Mesodermal cell (in vitro differentiated cells): Measurements from ENCODE around the gene ARID5B.
A peak's percentile ranks its signal among the peaks of the same experiment; 100 is the strongest.

Source experiments
- H3K27ac ChIP-seq: 2 replicates; pipeline ENCODE4 v1.7.0; 2013; ENCODE audit warnings: mild to moderate bottlenecking, low read depth, low read length, moderate library complexity; ENCODE audit not compliant: severe bottlenecking
- H3K36me3 ChIP-seq: 2 replicates; pipeline ENCODE4 v1.7.1; 2013; ENCODE audit warnings: mild to moderate bottlenecking, low read length, moderate library complexity; ENCODE audit not compliant: control insufficient read depth, insufficient read depth
- H3K4me1 ChIP-seq: one replicate; pipeline ENCODE4 v1.7.1; 2013; ENCODE audit warnings: mild to moderate bottlenecking, low read length; ENCODE audit not compliant: insufficient read depth, control insufficient read depth, poor library complexity, severe bottlenecking
- H3K4me3 ChIP-seq: 2 replicates; pipeline ENCODE4 v1.7.0; 2013; ENCODE audit warnings: low read length, control low read depth, mild to moderate bottlenecking; ENCODE audit not compliant: insufficient read depth, poor library complexity, severe bottlenecking; ENCODE audit errors: extremely low read depth
- H3K9me3 ChIP-seq: 2 replicates; pipeline ENCODE4 v1.7.1; 2013; ENCODE audit warnings: mild to moderate bottlenecking, low read length, moderate library complexity; ENCODE audit not compliant: control insufficient read depth
- WGBS, 2 experiments: methylation state at CpG; one replicate each; pipeline ENCODE4 v1.1.5; 2013; ENCODE audit warnings: missing lambda C conversion rate in 2 of 2; ENCODE audit not compliant: insufficient coverage in 2 of 2; 5-methylcytosine and 5-hydroxymethylcytosine counted together

ARID5B gene

GRCh38 chr10:62085821-62086220 lies 184.3 kb downstream of the ARID5B start:
- H3K27ac ChIP-seq = no peak overlapping the region
- peaks cover 23% of the 10 kb centered on the region for H3K4me1 ChIP-seq
- H3K4me3 ChIP-seq = no peak overlapping the region
- H3K36me3 ChIP-seq = peaks cover 55% of the 10 kb centered on the region
- WGBS, 2 experiments = 100% methylated on average over 1 to 2 of the region's 2 CpGs
- H3K9me3 ChIP-seq = no peaks in the 10 kb centered on the region

GRCh38 chr10:62087329-62087728 lies 185.8 kb downstream of the ARID5B start:
- no peaks in the 10 kb centered on the region for H3K9me3 ChIP-seq
- no peak overlapping the region for H3K4me3 ChIP-seq
- WGBS, 2 experiments = no CpG with 5 or more reads among the region's 2 CpGs
- peaks cover 70% of the 10 kb centered on the region for H3K36me3 ChIP-seq
- H3K4me1 ChIP-seq = peaks cover 15% of the 10 kb centered on the region
- no peak overlapping the region for H3K27ac ChIP-seq

GRCh38 chr10:62088786-62089185 lies 187.3 kb downstream of the ARID5B start:
- H3K27ac ChIP-seq = no peak overlapping the region
- H3K4me3 ChIP-seq = no peak overlapping the region
- peaks cover 80% of the 10 kb centered on the region for H3K36me3 ChIP-seq
- no peaks in the 10 kb centered on the region for H3K9me3 ChIP-seq
- WGBS, 2 experiments = 83 to 100% methylated on average over 1 of the region's 3 CpGs
- peaks cover 15% of the 10 kb centered on the region for H3K4me1 ChIP-seq

GRCh38 chr10:62092301-62093030 lies 191.0 kb downstream of the ARID5B start:
- peak overlapping the region; percentile 39 for H3K27ac ChIP-seq
- WGBS, 2 experiments = 92 to 96% methylated on average over 14 to 20 of the region's 22 CpGs
- H3K9me3 ChIP-seq = no peaks in the 10 kb centered on the region
- no peak overlapping the region for H3K4me3 ChIP-seq
- H3K4me1 ChIP-seq = peaks cover 34% of the 10 kb centered on the region
- H3K36me3 ChIP-seq = peaks cover 60% of the 10 kb centered on the region

GRCh38 chr10:62093863-62094291 lies 192.4 kb downstream of the ARID5B start:
- H3K9me3 ChIP-seq = no peaks in the 10 kb centered on the region
- no peak overlapping the region for H3K4me3 ChIP-seq
- H3K27ac ChIP-seq = peak overlapping the region; percentile 52
- peaks cover 47% of the 10 kb centered on the region for H3K36me3 ChIP-seq
- peaks cover 34% of the 10 kb centered on the region for H3K4me1 ChIP-seq
- WGBS, 2 experiments = 79 to 92% methylated on average over 4 of the region's 4 CpGs

GRCh38 chr10:62095181-62096122 lies 194.0 kb downstream of the ARID5B start:
- Histone ChIP-seq H3K4me3 (no peak overlapping the region), H3K36me3 (peaks cover 37% of the 10 kb centered on the region), H3K27ac (peak overlapping the region; percentile 17), H3K9me3 (no peaks in the 10 kb centered on the region), H3K4me1 (peaks cover 34% of the 10 kb centered on the region)
- 90 to 93% methylated on average over 8 of the region's 12 CpGs for WGBS, 2 experiments

- Histone ChIP-seq H3K4me3 (no peak overlapping the region), H3K4me1 (peaks cover 34% of the 10 kb centered on the region), H3K9me3 (no peaks in the 10 kb centered on the region), H3K27ac (no peak overlapping the region), H3K36me3 (peaks cover 28% of the 10 kb centered on the region)
- WGBS, 2 experiments = 100% methylated on average over 2 of the region's 4 CpGs; no CpG with 5 or more reads in 1 of the 2 experiments
Observed at GRCh38 chr10:62096256-62096933, 194.9 kb downstream of the ARID5B start.

GRCh38 chr10:62098278-62099121 lies 197.0 kb downstream of the ARID5B start:
- 88 to 99% methylated on average over 10 to 13 of the region's 14 CpGs for WGBS, 2 experiments
- Histone ChIP-seq H3K27ac (peak overlapping the region; percentile 10), H3K4me1 (peaks cover 23% of the 10 kb centered on the region), H3K9me3 (no peaks in the 10 kb centered on the region), H3K4me3 (no peak overlapping the region), H3K36me3 (peaks cover 9% of the 10 kb centered on the region)

- Histone ChIP-seq H3K4me3 (no peak overlapping the region), H3K9me3 (no peaks in the 10 kb centered on the region), H3K36me3 (peaks cover 9% of the 10 kb centered on the region), H3K27ac (no peak overlapping the region), H3K4me1 (peaks cover 15% of the 10 kb centered on the region)
- no CpG with 5 or more reads among the region's 3 CpGs for WGBS, 2 experiments
Observed at GRCh38 chr10:62099299-62099698, 197.8 kb downstream of the ARID5B start.

- Histone ChIP-seq H3K27ac (no peak overlapping the region), H3K4me1 (no peaks in the 10 kb centered on the region), H3K36me3 (no peaks in the 10 kb centered on the region), H3K9me3 (no peaks in the 10 kb centered on the region), H3K4me3 (no peak overlapping the region)
- 93 to 95% methylated on average over 6 of the region's 9 CpGs for WGBS, 2 experiments
Observed at GRCh38 chr10:62103857-62104256, 202.4 kb downstream of the ARID5B start.
